SK-N-MC (cell line): ENCODE data around the gene TSPAN2.

Source experiments
- EZH2 ChIP-seq: fragments of 200-600 bp; sonication (generic); IDR thresholded peaks from one replicate; pipeline ENCODE4 v1.6.1; 2017; ENCODE audit warnings: antibody characterized with exemption
- FOXP2 ChIP-seq: optimal IDR thresholded peaks from 2 replicates; pipeline ENCODE3; 2011; ENCODE audit warnings: mild to moderate bottlenecking, moderate library complexity; ENCODE audit not compliant: insufficient read depth; ENCODE audit errors: extremely low read length, control extremely low read depth
- POLR2AphosphoS5 ChIP-seq: IDR thresholded peaks from 2 replicates; pipeline ENCODE4 v1.6.1; 2012; ENCODE audit warnings: mild to moderate bottlenecking, low read depth, low read length, borderline replicate concordance

DNA sequence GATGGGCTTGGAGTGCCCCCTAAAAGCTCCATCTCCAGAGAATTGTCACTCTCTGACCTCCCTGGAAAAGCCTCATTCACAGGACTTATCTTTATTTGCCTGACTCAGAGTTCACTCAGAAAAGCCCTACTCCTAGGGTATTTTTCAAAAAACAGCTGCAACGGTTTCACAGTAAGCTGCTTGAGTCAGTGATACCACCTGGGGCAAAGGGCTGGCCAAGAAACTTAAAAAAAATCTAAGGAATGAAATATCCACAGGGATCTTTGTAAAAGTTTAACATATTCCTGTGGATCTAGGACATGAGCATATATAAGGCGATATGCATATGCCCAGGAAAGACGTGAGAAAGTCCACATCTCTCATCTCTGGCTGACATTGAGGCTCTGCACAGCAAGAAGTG is 33.8 kb upstream of the TSPAN2 start:
- no peak for TF ChIP-seq EZH2
- TF ChIP-seq POLR2AphosphoS5: no peak
- no peak for TF ChIP-seq FOXP2
